Fibroblast of pulmonary artery (primary cell): ENCODE results near the gene RBCK1.

Source experiments
- DNase-seq: peaks from one replicate; pipeline ENCODE4 v3.0.0-alpha.2; 2010; ENCODE audit warnings: low read depth
- H3K4me3 ChIP-seq: replicated peaks from 2 replicates; pipeline ENCODE4 v1.5.1; 2011; ENCODE audit warnings: low read depth, mild to moderate bottlenecking, control low read depth, low read length, moderate library complexity
- CTCF ChIP-seq: IDR thresholded peaks from 2 replicates; pipeline ENCODE4 v1.5.1; 2011; ENCODE audit warnings: mild to moderate bottlenecking, control low read depth, low read length, inconsistent platforms; ENCODE audit errors: missing control alignments

Gene RBCK1

GRCh38 chr20:396252-396618 lies 11.9 kb upstream of the RBCK1 start:
- no peak for TF ChIP-seq CTCF
- H3K4me3 ChIP-seq = no peak overlapping the region
- DNase-seq = no peak

GRCh38 chr20:396619-397431 lies 11.3 kb upstream of the RBCK1 start:
- no peak overlapping the region for H3K4me3 ChIP-seq
- no peak for DNase-seq
- no peak for TF ChIP-seq CTCF

DNA sequence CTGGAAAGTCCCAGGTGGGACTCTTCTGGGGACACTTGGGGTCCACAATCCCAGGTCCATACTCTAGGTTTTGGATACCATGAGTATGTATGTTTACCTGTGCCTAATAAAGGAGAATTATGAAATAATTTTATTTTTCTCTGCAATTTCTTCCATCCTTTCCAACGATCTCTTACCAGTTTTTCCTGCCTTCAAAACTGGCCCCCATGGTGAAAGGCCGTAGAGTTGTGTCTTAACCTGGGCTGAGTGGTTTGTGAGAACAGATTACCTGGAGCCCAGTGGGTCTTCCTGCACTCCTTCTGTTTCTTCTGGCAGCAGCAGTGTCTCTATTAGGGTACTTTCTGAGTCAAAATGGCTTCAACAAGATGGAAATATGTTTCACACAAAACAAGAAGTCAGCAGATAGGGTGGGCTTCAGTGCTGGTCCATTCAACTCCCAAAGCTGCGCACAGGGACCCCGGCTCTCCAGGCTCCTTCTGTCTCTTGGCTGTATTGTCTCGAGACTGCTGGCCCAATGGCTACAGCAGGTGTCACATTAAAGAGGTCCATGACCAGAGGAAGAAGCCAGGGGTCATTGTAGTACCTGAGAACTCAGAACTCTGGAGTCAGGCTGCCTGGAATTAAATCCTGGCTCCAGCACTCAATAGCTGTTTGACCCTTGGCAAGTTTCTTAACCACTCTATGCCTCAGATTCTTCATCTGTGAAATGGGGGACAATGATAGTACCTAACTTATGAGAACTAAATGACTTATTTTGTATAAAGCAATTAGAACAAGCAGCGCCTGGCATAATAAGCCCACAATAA lies 10.5 kb upstream of the RBCK1 start:
- no peak for DNase-seq
- no peak for TF ChIP-seq CTCF
- H3K4me3 ChIP-seq = no peak overlapping the region

- no peak for DNase-seq
- no peak overlapping the region for H3K4me3 ChIP-seq
- no peak for TF ChIP-seq CTCF
Measured at GRCh38 chr20:399182-399707, 8.9 kb upstream of the RBCK1 start.

DNA sequence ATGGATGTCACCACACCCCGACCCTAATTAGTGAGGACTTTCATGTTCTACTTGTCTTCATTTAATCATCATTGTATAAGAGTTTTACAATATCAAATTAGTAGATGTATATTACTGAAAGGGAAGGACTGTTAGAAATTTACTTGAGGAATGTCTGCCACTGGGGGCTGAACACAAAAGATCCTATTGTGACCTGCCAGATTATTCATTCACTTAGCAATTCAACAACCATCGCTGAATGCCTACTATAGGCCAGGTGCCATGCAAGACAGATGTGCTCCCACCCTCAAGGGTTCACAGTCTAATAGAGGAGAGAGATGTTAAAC lies 8.0 kb upstream of the RBCK1 start:
- no peak overlapping the region for H3K4me3 ChIP-seq
- TF ChIP-seq CTCF = no peak
- no peak for DNase-seq

GRCh38 chr20:400454-401275 lies 7.4 kb upstream of the RBCK1 start:
- TF ChIP-seq CTCF = no peak
- no peak for DNase-seq
- H3K4me3 ChIP-seq = no peak overlapping the region
